KMS-11 (cell line): ENCODE measurements around the gene UGT1A7.

Source experiments
- H2AFZ ChIP-seq: fragments of 200-600 bp; sonication (generic); 2 replicates; pipeline ENCODE4 v1.6.1; 2016; ENCODE audit warnings: antibody characterized with exemption, mixed run types, low read depth
- H3K27ac ChIP-seq: fragments of 200-600 bp; sonication (generic); 2 replicates; pipeline ENCODE4 v1.6.1; 2016; ENCODE audit warnings: mild to moderate bottlenecking, mixed run types
- H3K27me3 ChIP-seq: fragments of 200-600 bp; sonication (generic); 2 replicates; pipeline ENCODE4 v1.6.1; 2017; ENCODE audit warnings: mild to moderate bottlenecking, low read depth, mixed run types, moderate library complexity; ENCODE audit not compliant: insufficient read depth
- H3K36me3 ChIP-seq: fragments of 200-600 bp; sonication (generic); 2 replicates; pipeline ENCODE4 v1.6.1; 2017; ENCODE audit warnings: mild to moderate bottlenecking, mixed run types; ENCODE audit not compliant: insufficient read depth
- H3K4me1 ChIP-seq: fragments of 200-600 bp; sonication (generic); 2 replicates; pipeline ENCODE4 v1.6.1; 2016; ENCODE audit warnings: mild to moderate bottlenecking, low read depth, mixed run types; ENCODE audit not compliant: poor library complexity, severe bottlenecking
- H3K4me2 ChIP-seq: fragments of 200-600 bp; sonication (generic); 2 replicates; pipeline ENCODE4 v1.7.0; 2016; ENCODE audit warnings: mild to moderate bottlenecking, mixed run types
- H3K4me3 ChIP-seq: fragments of 200-600 bp; sonication (generic); IDR thresholded peaks from 2 replicates; pipeline ENCODE4 v1.6.1; 2017; ENCODE audit warnings: low read depth, low read length, mixed read lengths; ENCODE audit not compliant: insufficient read depth
- H3K79me2 ChIP-seq: fragments of 200-600 bp; sonication (generic); 2 replicates; pipeline ENCODE4 v1.6.1; 2016; ENCODE audit warnings: low read depth, mixed run types; ENCODE audit not compliant: insufficient read depth
- H3K9ac ChIP-seq: fragments of 200-600 bp; sonication (generic); 2 replicates; pipeline ENCODE4 v1.6.1; 2016; ENCODE audit warnings: mild to moderate bottlenecking, mixed run types
- H4K20me1 ChIP-seq: fragments of 200-600 bp; sonication (generic); 2 replicates; pipeline ENCODE4 v1.6.1; 2016; ENCODE audit warnings: mild to moderate bottlenecking, mixed run types; ENCODE audit not compliant: insufficient read depth
- CTCF ChIP-seq: fragments of 200-600 bp; sonication (generic); conservative IDR thresholded peaks from 2 replicates; pipeline ENCODE4 v1.6.1; 2017; ENCODE audit warnings: low read depth, mild to moderate bottlenecking, antibody characterized with exemption, low read length, moderate library complexity, mixed read lengths

UGT1A7 gene

DNA sequence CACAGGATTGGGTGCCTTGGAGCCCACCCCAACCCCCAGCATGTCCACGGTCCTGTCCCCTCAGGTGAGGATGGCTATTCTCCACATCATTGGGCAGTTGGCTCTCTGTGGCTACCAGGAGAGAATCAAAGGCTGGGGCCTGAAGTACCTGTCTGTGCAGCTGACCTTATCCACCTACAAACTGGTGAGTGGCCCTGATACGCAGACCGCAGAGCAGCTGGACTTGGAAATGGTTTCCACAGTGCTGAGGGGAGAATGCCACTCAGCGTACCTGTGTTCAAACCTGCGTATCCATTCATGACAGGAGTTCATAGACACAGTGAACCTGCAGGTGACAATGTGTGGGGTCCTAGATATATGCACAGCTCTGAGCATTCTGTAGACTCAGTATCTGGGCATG is 118.0 kb downstream of the UGT1A7 start:
- Histone ChIP-seq H4K20me1 (no peaks in the 10 kb centered on the region), H3K36me3 (no peaks in the 10 kb centered on the region), H3K27me3 (no peaks in the 10 kb centered on the region), H3K9ac (no peak overlapping the region), H2AFZ (no peak overlapping the region), H3K4me3 (no peak overlapping the region), H3K79me2 (no peaks in the 10 kb centered on the region), H3K4me1 (no peaks in the 10 kb centered on the region), H3K27ac (no peak overlapping the region), H3K4me2 (no peak overlapping the region)
- no peak for TF ChIP-seq CTCF

DNA sequence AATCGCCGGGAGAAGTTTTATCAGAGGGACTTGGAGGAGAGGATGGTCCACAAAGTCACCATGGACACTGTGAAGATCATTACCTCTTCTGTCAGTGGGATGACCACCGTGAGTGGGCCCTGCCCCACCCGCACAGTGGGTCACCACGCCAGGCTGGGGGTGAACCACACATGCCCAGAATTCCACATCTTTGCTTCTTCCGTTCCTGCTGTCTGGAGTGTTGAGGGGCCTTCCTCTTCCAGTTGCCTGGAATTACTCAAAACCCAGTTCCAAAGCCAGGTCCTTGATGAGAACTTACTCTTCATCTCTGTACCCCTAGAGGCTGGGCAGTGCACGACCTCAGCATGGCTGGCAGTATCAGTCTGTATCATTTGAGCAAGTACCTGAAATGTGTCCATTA is 118.5 kb downstream of the UGT1A7 start:
- Histone ChIP-seq H3K79me2 (no peaks in the 10 kb centered on the region), H3K4me3 (no peak overlapping the region), H3K27ac (no peak overlapping the region), H3K4me1 (no peaks in the 10 kb centered on the region), H3K4me2 (no peak overlapping the region), H4K20me1 (no peaks in the 10 kb centered on the region), H3K27me3 (no peaks in the 10 kb centered on the region), H3K9ac (no peak overlapping the region), H3K36me3 (no peaks in the 10 kb centered on the region), H2AFZ (no peak overlapping the region)
- TF ChIP-seq CTCF: no peak

DNA sequence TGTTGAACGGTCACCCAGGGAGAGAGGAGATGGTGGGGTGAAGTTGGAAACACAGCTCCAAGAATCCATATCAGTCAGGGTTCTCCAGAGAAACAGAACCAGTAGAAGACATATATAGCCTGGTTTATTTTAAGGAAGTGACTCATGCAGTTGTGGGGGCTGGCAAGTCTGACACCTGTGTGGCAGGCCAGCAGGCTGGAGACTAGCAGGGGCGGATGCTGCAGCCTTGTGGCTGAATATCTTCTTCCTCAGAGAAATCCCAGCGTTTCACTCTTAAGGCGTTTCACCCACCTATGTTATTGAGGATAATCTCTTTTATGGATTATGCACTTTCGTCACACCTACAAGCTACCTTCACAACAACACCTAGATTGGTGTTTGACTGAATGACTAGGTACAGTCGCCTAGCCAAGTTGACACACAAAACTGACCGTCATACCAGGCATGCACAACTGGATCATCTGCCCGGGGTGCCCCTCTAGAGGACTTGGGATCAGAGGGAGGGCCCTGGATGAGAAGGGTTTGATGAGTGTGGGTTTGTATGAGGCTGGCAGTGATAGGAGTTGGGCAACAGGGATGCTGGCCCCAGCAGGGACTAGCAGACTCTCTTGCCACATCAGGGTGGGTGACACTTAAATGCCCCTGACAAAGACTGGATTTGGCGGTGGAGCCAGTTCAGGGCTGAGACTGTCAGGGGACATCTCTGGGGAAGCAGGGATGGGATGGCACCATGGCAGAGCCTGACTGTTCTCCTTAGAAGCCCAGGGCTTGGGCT is 119.8 kb downstream of the UGT1A7 start:
- Histone ChIP-seq H3K36me3 (no peaks in the 10 kb centered on the region), H3K4me2 (no peak overlapping the region), H3K4me3 (no peak overlapping the region), H3K27ac (no peak overlapping the region), H2AFZ (no peak overlapping the region), H3K79me2 (no peaks in the 10 kb centered on the region), H3K4me1 (no peaks in the 10 kb centered on the region), H3K27me3 (no peaks in the 10 kb centered on the region), H3K9ac (no peak overlapping the region), H4K20me1 (no peaks in the 10 kb centered on the region)
- TF ChIP-seq CTCF: no peak

GRCh38 chr2:233802132-233802815 is 120.6 kb downstream of the UGT1A7 start:
- no peak for TF ChIP-seq CTCF
- Histone ChIP-seq H3K36me3 (no peaks in the 10 kb centered on the region), H2AFZ (no peak overlapping the region), H3K9ac (no peak overlapping the region), H3K79me2 (no peaks in the 10 kb centered on the region), H3K27ac (no peak overlapping the region), H3K4me2 (no peak overlapping the region), H3K27me3 (no peaks in the 10 kb centered on the region), H3K4me3 (no peak overlapping the region), H3K4me1 (no peaks in the 10 kb centered on the region), H4K20me1 (no peaks in the 10 kb centered on the region)
